HepG2 (cell line): Measurements from ENCODE around the gene PBOV1. TPM values are rescaled to one million over a fixed set of nuclear protein-coding genes. Genes with fewer than 3 reads are reported as not detected.
A peak's percentile ranks its signal among the peaks of the same experiment; 100 is the strongest.

Experiments used
- AHDC1 ChIP-seq: sonication (generic); formaldehyde crosslinking; IDR thresholded peaks from 2 replicates; pipeline ENCODE4 v1.5.1; 2020; ENCODE audit warnings: mild to moderate bottlenecking, missing genetic modification reagents, borderline replicate concordance
- FOXK2 ChIP-seq: fragments of 450-650 bp; IDR thresholded peaks from 2 replicates; pipeline ENCODE4 v1.6.1; 2016
- GABPA ChIP-seq, 2 experiments: IDR thresholded peaks; 2 replicates each; pipeline ENCODE4 v1.6.1; 2011 to 2016; ENCODE audit warnings: low read depth in 2 of 2, low read length in 1 of 2, missing biosample characterization in 1 of 2, missing genetic modification characterization in 1 of 2
- GATAD2A ChIP-seq: IDR thresholded peaks from 2 replicates; pipeline ENCODE4 v1.6.1; 2016
- HDAC1 ChIP-seq: sonication (generic); formaldehyde crosslinking; IDR thresholded peaks from 2 replicates; pipeline ENCODE4 v1.5.1; 2020; ENCODE audit warnings: mild to moderate bottlenecking, missing genetic modification reagents
- HNF4A ChIP-seq: sonication (generic); formaldehyde crosslinking; IDR thresholded peaks from 2 replicates; pipeline ENCODE4 v1.4.0; 2020; ENCODE audit warnings: missing genetic modification reagents
- NKX3-1 ChIP-seq: sonication (generic); formaldehyde crosslinking; IDR thresholded peaks from 2 replicates; pipeline ENCODE4 v1.5.0; 2020; ENCODE audit warnings: missing genetic modification reagents
- PPARG ChIP-seq: conservative IDR thresholded peaks from 2 replicates; pipeline ENCODE4 v1.6.1; 2016; ENCODE audit warnings: missing biosample characterization, missing genetic modification reagents
- SAP130 ChIP-seq: IDR thresholded peaks from 2 replicates; pipeline ENCODE4 v1.6.1; 2016; ENCODE audit warnings: low read depth
- SOX13 ChIP-seq, 3 experiments: fragments of 450-650 bp in 1 of 3; sonication (generic) in 1 of 3; formaldehyde crosslinking in 1 of 3; IDR thresholded peaks in 2 of 3; conservative IDR thresholded peaks in 1 of 3; 2 replicates each; pipeline versions ENCODE4 v1.5.0 to v1.6.1; 2016 to 2020; ENCODE audit warnings: antibody characterized with exemption in 1 of 3, mild to moderate bottlenecking in 1 of 3, missing compliant biosample characterization in 1 of 3, missing genetic modification reagents in 1 of 3, moderate library complexity in 1 of 3
- SOX6 ChIP-seq, 2 experiments: fragments of 450-650 bp in 1 of 2; sonication (generic) in 1 of 2; formaldehyde crosslinking in 1 of 2; IDR thresholded peaks; 2 replicates each; pipeline versions ENCODE4 v1.4.0 to v1.6.1; 2017 to 2020; ENCODE audit warnings: antibody characterized with exemption in 1 of 2, mild to moderate bottlenecking in 1 of 2, missing genetic modification reagents in 1 of 2
- TBL1XR1 ChIP-seq: fragments of 150-350 bp; IDR thresholded peaks from 2 replicates; pipeline ENCODE4 v1.6.1; 2014; ENCODE audit warnings: borderline replicate concordance, low read length; ENCODE audit not compliant: partially characterized antibody
- ZNF24 ChIP-seq: fragments of 450-650 bp; IDR thresholded peaks from 2 replicates; pipeline ENCODE4 v1.6.1; 2017; ENCODE audit warnings: antibody characterized with exemption, mild to moderate bottlenecking
- ZNF280D ChIP-seq: sonication (generic); formaldehyde crosslinking; IDR thresholded peaks from 2 replicates; pipeline ENCODE4 v1.5.1; 2020; ENCODE audit warnings: mild to moderate bottlenecking, missing genetic modification reagents
- polyA plus RNA-seq, 8 experiments: library from polyadenylated mRNA; depleted of rRNA in 3 of 8; stranded (reverse) in 7 of 8; unstranded in 1 of 8; fragments of >200 nt; fragmentation: Illumina TruSeq in 4 of 8; extraction: Trizol in 4 of 8; gene quantifications; 2 replicates each; pipeline versions ENCODE4 v1.2.1 to v1.2.3, GENCODE V29; 2011 to 2016; ENCODE audit warnings: low read depth in 4 of 8, missing spikeins in 1 of 8, mixed read lengths in 1 of 8; ENCODE audit not compliant: insufficient read depth in 1 of 8
- total RNA-seq, 5 experiments: library from RNA; depleted of rRNA; stranded (reverse); fragments of >200 nt; fragmentation: Illumina TruSeq; extraction: Trizol; gene quantifications; 2 replicates each; pipeline ENCODE4 v1.2.3, GENCODE V29; 2016; ENCODE audit warnings: low read depth in 1 of 5
- TF ChIP-seq, protein P1 (sequence below): sonication (generic); formaldehyde crosslinking; IDR thresholded peaks from 2 replicates; pipeline ENCODE4 v1.5.0; 2020; ENCODE audit warnings: mild to moderate bottlenecking, missing genetic modification reagents

Gene PBOV1
- total and polyA plus RNA-seq, 2 of the 13 experiments (the other 11 are each of a cell fraction or from before 2014, with no cell fraction given) = not detected

DNA sequence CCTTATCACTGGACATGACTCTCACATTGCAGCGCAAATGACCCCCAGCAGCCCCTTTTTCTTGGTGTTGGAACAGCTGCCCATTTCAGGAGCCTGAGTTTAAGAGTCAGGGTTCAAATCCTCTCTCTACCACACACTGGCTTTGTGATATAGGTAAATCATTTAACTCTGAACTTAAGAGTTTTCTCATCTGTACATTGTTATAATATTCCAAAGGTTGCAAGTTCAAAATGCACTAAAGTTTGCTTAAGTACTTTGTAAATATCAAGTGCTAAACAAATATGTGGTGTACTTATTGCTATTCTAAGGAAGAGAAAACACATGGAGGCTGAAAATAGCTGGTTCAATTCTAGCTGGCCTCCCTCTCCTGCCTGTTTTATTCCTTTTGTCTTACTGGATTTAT is 39.3 kb upstream of the PBOV1 start (continued):
- TF ChIP-seq PPARG (CRISPR knock-in tag) (0 out of 2 replicates have a peak, but pooled peaks have one; percentile 46), ZNF24 (no peak), GATAD2A (CRISPR knock-in tag) (peak; percentile 79), NKX3-1 (CRISPR knock-in tag) (0 out of 2 replicates have a peak, but pooled peaks have one; percentile 66), SOX6 (IDR thresholded peaks at IDR 0.05) (no peak), SOX6 (CRISPR knock-in tag; IDR thresholded peaks at IDR 0.05) (peak; percentile 89), AHDC1 (CRISPR knock-in tag) (peak; percentile 87; the same call in 1 of the 2 replicates), HDAC1 (peak; percentile 23; the same call in 1 of the 2 replicates), SAP130 (CRISPR knock-in tag) (peak; percentile 59), GABPA (IDR thresholded peaks at IDR 0.05; ENCODE audit: low read depth, low read length) (no peak), GABPA (CRISPR knock-in tag; IDR thresholded peaks at IDR 0.05; ENCODE audit: low read depth) (peak; percentile 43; the same call in 1 of the 2 replicates), ZNF280D (CRISPR knock-in tag) (0 out of 2 replicates have a peak, but pooled peaks have one; percentile 22), SOX13 (IDR thresholded peaks at IDR 0.05) (no peak), SOX13 (CRISPR knock-in tag; conservative IDR thresholded peaks at IDR 0.05 in 1 of 2, IDR thresholded peaks at IDR 0.05 in 1 of 2) (peak in 1 of 2 experiments; percentile 86; a peak in 2 of 4 replicates), FOXK2 (0 out of 2 replicates have a peak, but pooled peaks have one; percentile 13), TBL1XR1 (peak; percentile 70), HNF4A (CRISPR knock-in tag) (peak; percentile 71)
- TF ChIP-seq, protein P1, sequence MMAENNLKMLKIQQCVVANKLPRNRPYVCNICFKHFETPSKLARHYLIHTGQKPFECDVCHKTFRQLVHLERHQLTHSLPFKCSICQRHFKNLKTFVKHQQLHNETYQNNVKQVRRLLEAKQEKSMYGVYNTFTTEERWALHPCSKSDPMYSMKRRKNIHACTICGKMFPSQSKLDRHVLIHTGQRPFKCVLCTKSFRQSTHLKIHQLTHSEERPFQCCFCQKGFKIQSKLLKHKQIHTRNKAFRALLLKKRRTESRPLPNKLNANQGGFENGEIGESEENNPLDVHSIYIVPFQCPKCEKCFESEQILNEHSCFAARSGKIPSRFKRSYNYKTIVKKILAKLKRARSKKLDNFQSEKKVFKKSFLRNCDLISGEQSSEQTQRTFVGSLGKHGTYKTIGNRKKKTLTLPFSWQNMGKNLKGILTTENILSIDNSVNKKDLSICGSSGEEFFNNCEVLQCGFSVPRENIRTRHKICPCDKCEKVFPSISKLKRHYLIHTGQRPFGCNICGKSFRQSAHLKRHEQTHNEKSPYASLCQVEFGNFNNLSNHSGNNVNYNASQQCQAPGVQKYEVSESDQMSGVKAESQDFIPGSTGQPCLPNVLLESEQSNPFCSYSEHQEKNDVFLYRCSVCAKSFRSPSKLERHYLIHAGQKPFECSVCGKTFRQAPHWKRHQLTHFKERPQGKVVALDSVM (CRISPR knock-in tag) = peak; percentile 57; the same call in 1 of the 2 replicates
